Measurements from ENCODE around the gene DGKB.

The DGKB gene

GRCh38 chr7:14177876-14178275 lies 724.7 kb downstream of the DGKB start:
- Mint-ChIP-seq H3K36me3 (no peaks in the 10 kb centered on the region), H3K4me3 (no peak overlapping the region), H3K9me3 (ENCODE audit: low read depth) (peaks cover 6% of the 10 kb centered on the region), H3K27me3 (no peaks in the 10 kb centered on the region), H3K4me1 (ENCODE audit: low read depth) (no peaks in the 10 kb centered on the region), H3K27ac (no peak overlapping the region)

- Mint-ChIP-seq H3K27ac (no peak overlapping the region), H3K4me3 (no peak overlapping the region), H3K36me3 (no peaks in the 10 kb centered on the region), H3K27me3 (no peaks in the 10 kb centered on the region), H3K9me3 (ENCODE audit: low read depth) (peaks cover 14% of the 10 kb centered on the region), H3K4me1 (ENCODE audit: low read depth) (no peaks in the 10 kb centered on the region)
Observed at GRCh38 chr7:14170872-14171271, 731.7 kb downstream of the DGKB start.

GRCh38 chr7:14158111-14158510 lies 744.4 kb downstream of the DGKB start:
- no peak overlapping the region for H3K27ac Mint-ChIP-seq
- H3K36me3 Mint-ChIP-seq, result no peaks in the 10 kb centered on the region
- H3K9me3 Mint-ChIP-seq (ENCODE audit: low read depth), result peaks cover 6% of the 10 kb centered on the region
- no peaks in the 10 kb centered on the region for H3K27me3 Mint-ChIP-seq
- no peak overlapping the region for H3K4me3 Mint-ChIP-seq
- no peaks in the 10 kb centered on the region for H3K4me1 Mint-ChIP-seq (ENCODE audit: low read depth)

GRCh38 chr7:14156436-14156835 lies 746.1 kb downstream of the DGKB start:
- H3K27me3 Mint-ChIP-seq, result no peaks in the 10 kb centered on the region
- H3K9me3 Mint-ChIP-seq (ENCODE audit: low read depth), result peaks cover 6% of the 10 kb centered on the region
- no peaks in the 10 kb centered on the region for H3K36me3 Mint-ChIP-seq
- H3K27ac Mint-ChIP-seq, result no peak overlapping the region
- no peak overlapping the region for H3K4me3 Mint-ChIP-seq
- no peaks in the 10 kb centered on the region for H3K4me1 Mint-ChIP-seq (ENCODE audit: low read depth)

GRCh38 chr7:14148974-14149373 lies 753.6 kb downstream of the DGKB start:
- Mint-ChIP-seq H3K4me3 (no peak overlapping the region), H3K36me3 (no peaks in the 10 kb centered on the region), H3K27ac (no peak overlapping the region), H3K27me3 (no peaks in the 10 kb centered on the region), H3K9me3 (ENCODE audit: low read depth) (no peaks in the 10 kb centered on the region), H3K4me1 (ENCODE audit: low read depth) (no peaks in the 10 kb centered on the region)

- no peaks in the 10 kb centered on the region for H3K9me3 Mint-ChIP-seq (ENCODE audit: low read depth)
- H3K4me3 Mint-ChIP-seq, result no peak overlapping the region
- H3K4me1 Mint-ChIP-seq (ENCODE audit: low read depth), result no peaks in the 10 kb centered on the region
- no peak overlapping the region for H3K27ac Mint-ChIP-seq
- H3K27me3 Mint-ChIP-seq, result no peaks in the 10 kb centered on the region
- no peaks in the 10 kb centered on the region for H3K36me3 Mint-ChIP-seq
Observed at GRCh38 chr7:14147532-14147931, 755.0 kb downstream of the DGKB start.

- Mint-ChIP-seq H3K36me3 (no peaks in the 10 kb centered on the region), H3K4me1 (ENCODE audit: low read depth) (no peaks in the 10 kb centered on the region), H3K27ac (no peak overlapping the region), H3K4me3 (no peak overlapping the region), H3K9me3 (ENCODE audit: low read depth) (no peaks in the 10 kb centered on the region), H3K27me3 (no peaks in the 10 kb centered on the region)
Observed at GRCh38 chr7:14144538-14144937, 758.0 kb downstream of the DGKB start.

- Mint-ChIP-seq H3K36me3 (no peaks in the 10 kb centered on the region), H3K9me3 (ENCODE audit: low read depth) (no peaks in the 10 kb centered on the region), H3K27me3 (no peaks in the 10 kb centered on the region), H3K4me1 (ENCODE audit: low read depth) (no peaks in the 10 kb centered on the region), H3K27ac (no peak overlapping the region), H3K4me3 (no peak overlapping the region)
Observed at GRCh38 chr7:14144109-14144508, 758.4 kb downstream of the DGKB start.

- no peaks in the 10 kb centered on the region for H3K27me3 Mint-ChIP-seq
- no peaks in the 10 kb centered on the region for H3K36me3 Mint-ChIP-seq
- H3K9me3 Mint-ChIP-seq (ENCODE audit: low read depth), result no peaks in the 10 kb centered on the region
- H3K4me1 Mint-ChIP-seq (ENCODE audit: low read depth), result no peaks in the 10 kb centered on the region
- H3K4me3 Mint-ChIP-seq, result no peak overlapping the region
- H3K27ac Mint-ChIP-seq, result no peak overlapping the region
Observed at GRCh38 chr7:14137676-14138075, 764.9 kb downstream of the DGKB start.

GRCh38 chr7:14133752-14134151 lies 768.8 kb downstream of the DGKB start:
- H3K4me1 Mint-ChIP-seq (ENCODE audit: low read depth), result no peaks in the 10 kb centered on the region
- no peaks in the 10 kb centered on the region for H3K9me3 Mint-ChIP-seq (ENCODE audit: low read depth)
- H3K27ac Mint-ChIP-seq, result no peak overlapping the region
- no peaks in the 10 kb centered on the region for H3K27me3 Mint-ChIP-seq
- H3K36me3 Mint-ChIP-seq, result no peaks in the 10 kb centered on the region
- H3K4me3 Mint-ChIP-seq, result no peak overlapping the region

GRCh38 chr7:14125998-14126397 lies 776.6 kb downstream of the DGKB start:
- no peaks in the 10 kb centered on the region for H3K4me1 Mint-ChIP-seq (ENCODE audit: low read depth)
- H3K36me3 Mint-ChIP-seq, result no peaks in the 10 kb centered on the region
- H3K9me3 Mint-ChIP-seq (ENCODE audit: low read depth), result no peaks in the 10 kb centered on the region
- H3K4me3 Mint-ChIP-seq, result no peak overlapping the region
- H3K27ac Mint-ChIP-seq, result no peak overlapping the region
- no peaks in the 10 kb centered on the region for H3K27me3 Mint-ChIP-seq

- H3K4me1 Mint-ChIP-seq (ENCODE audit: low read depth), result no peaks in the 10 kb centered on the region
- no peaks in the 10 kb centered on the region for H3K9me3 Mint-ChIP-seq (ENCODE audit: low read depth)
- H3K27me3 Mint-ChIP-seq, result no peaks in the 10 kb centered on the region
- H3K4me3 Mint-ChIP-seq, result no peak overlapping the region
- H3K36me3 Mint-ChIP-seq, result no peaks in the 10 kb centered on the region
- no peak overlapping the region for H3K27ac Mint-ChIP-seq
Observed at GRCh38 chr7:14124716-14125115, 777.8 kb downstream of the DGKB start.

- H3K4me1 Mint-ChIP-seq (ENCODE audit: low read depth), result no peaks in the 10 kb centered on the region
- H3K27ac Mint-ChIP-seq, result no peak overlapping the region
- no peak overlapping the region for H3K4me3 Mint-ChIP-seq
- H3K36me3 Mint-ChIP-seq, result no peaks in the 10 kb centered on the region
- H3K9me3 Mint-ChIP-seq (ENCODE audit: low read depth), result no peaks in the 10 kb centered on the region
- H3K27me3 Mint-ChIP-seq, result no peaks in the 10 kb centered on the region
Observed at GRCh38 chr7:14123923-14124322, 778.6 kb downstream of the DGKB start.

- Mint-ChIP-seq H3K9me3 (ENCODE audit: low read depth) (no peaks in the 10 kb centered on the region), H3K36me3 (no peaks in the 10 kb centered on the region), H3K27me3 (no peaks in the 10 kb centered on the region), H3K4me3 (no peak overlapping the region), H3K4me1 (ENCODE audit: low read depth) (no peaks in the 10 kb centered on the region), H3K27ac (no peak overlapping the region)
Observed at GRCh38 chr7:14115701-14116100, 786.9 kb downstream of the DGKB start.

- no peaks in the 10 kb centered on the region for H3K4me1 Mint-ChIP-seq (ENCODE audit: low read depth)
- H3K4me3 Mint-ChIP-seq, result no peak overlapping the region
- H3K9me3 Mint-ChIP-seq (ENCODE audit: low read depth), result no peaks in the 10 kb centered on the region
- no peak overlapping the region for H3K27ac Mint-ChIP-seq
- H3K36me3 Mint-ChIP-seq, result no peaks in the 10 kb centered on the region
- no peaks in the 10 kb centered on the region for H3K27me3 Mint-ChIP-seq
Observed at GRCh38 chr7:14104861-14105260, 797.7 kb downstream of the DGKB start.

- no peak overlapping the region for H3K27ac Mint-ChIP-seq
- no peaks in the 10 kb centered on the region for H3K27me3 Mint-ChIP-seq
- H3K9me3 Mint-ChIP-seq (ENCODE audit: low read depth), result peaks cover 6% of the 10 kb centered on the region
- no peak overlapping the region for H3K4me3 Mint-ChIP-seq
- no peaks in the 10 kb centered on the region for H3K36me3 Mint-ChIP-seq
- H3K4me1 Mint-ChIP-seq (ENCODE audit: low read depth), result no peaks in the 10 kb centered on the region
Observed at GRCh38 chr7:14096159-14096558, 806.4 kb downstream of the DGKB start.
